ENCODE measurements around the gene CDHR3. TPM values are rescaled to one million over a fixed set of nuclear protein-coding genes. Genes with fewer than 3 reads are reported as not detected.

Gene CDHR3
- total RNA-seq, 1 experiment from 2014 or later, result 4.0 TPM

GRCh38 chr7:105989191-105989590, 26.1 kb downstream of the CDHR3 start:
- intact Hi-C loops (cut with micrococcal nuclease; ENCODE audit: unreplicated experiment), result no loop called here
- CTCF ChIA-PET, result interaction anchor here (0.6 kb wide), 1 partner anchor 96 kb away, joined by 4 read pairs; no protein-coding TSS in a partner anchor
- no peaks in the 10 kb centered on the region for H3K9me3 Mint-ChIP-seq (ENCODE audit: low read depth, unreplicated experiment)
- peaks cover 77% of the 10 kb centered on the region for H3K27me3 Mint-ChIP-seq (ENCODE audit: unreplicated experiment)
- BruUV-seq (replicated peaks), result no TSS peak
- no peak for TF ChIP-seq CTCF (IDR thresholded peaks at IDR 0.05; ENCODE audit: unreplicated experiment)
- H3K27ac Mint-ChIP-seq (ENCODE audit: unreplicated experiment), result no peak overlapping the region
- no peaks in the 10 kb centered on the region for H3K36me3 Mint-ChIP-seq (ENCODE audit: insufficient read depth, unreplicated experiment)
- DNase-seq, result no peak
- H3K4me1 Mint-ChIP-seq (ENCODE audit: low read depth, unreplicated experiment), result no peaks in the 10 kb centered on the region
- no peak overlapping the region for H3K4me3 Mint-ChIP-seq (ENCODE audit: low read depth, unreplicated experiment)

GRCh38 chr7:105989686-105990085, 26.6 kb downstream of the CDHR3 start:
- DNase-seq, result no peak
- peaks cover 77% of the 10 kb centered on the region for H3K27me3 Mint-ChIP-seq (ENCODE audit: unreplicated experiment)
- no peaks in the 10 kb centered on the region for H3K4me1 Mint-ChIP-seq (ENCODE audit: low read depth, unreplicated experiment)
- BruUV-seq (replicated peaks), result no TSS peak
- no peak overlapping the region for H3K4me3 Mint-ChIP-seq (ENCODE audit: low read depth, unreplicated experiment)
- H3K9me3 Mint-ChIP-seq (ENCODE audit: low read depth, unreplicated experiment), result no peaks in the 10 kb centered on the region
- no peak for TF ChIP-seq CTCF (IDR thresholded peaks at IDR 0.05; ENCODE audit: unreplicated experiment)
- H3K36me3 Mint-ChIP-seq (ENCODE audit: insufficient read depth, unreplicated experiment), result no peaks in the 10 kb centered on the region
- no peak overlapping the region for H3K27ac Mint-ChIP-seq (ENCODE audit: unreplicated experiment)
- CTCF ChIA-PET, result interaction anchor here (0.6 kb wide), 2 partner anchors 95 to 346 kb away, joined by 3 to 4 read pairs; no protein-coding TSS in a partner anchor
- intact Hi-C loops (cut with micrococcal nuclease; ENCODE audit: unreplicated experiment), result no loop called here

GRCh38 chr7:105990141-105990540, 27.1 kb downstream of the CDHR3 start:
- Mint-ChIP-seq H3K4me1 (ENCODE audit: low read depth, unreplicated experiment) (no peaks in the 10 kb centered on the region), H3K9me3 (ENCODE audit: low read depth, unreplicated experiment) (no peaks in the 10 kb centered on the region), H3K4me3 (ENCODE audit: low read depth, unreplicated experiment) (no peak overlapping the region), H3K27me3 (ENCODE audit: unreplicated experiment) (peaks cover 79% of the 10 kb centered on the region), H3K27ac (ENCODE audit: unreplicated experiment) (no peak overlapping the region), H3K36me3 (ENCODE audit: insufficient read depth, unreplicated experiment) (no peaks in the 10 kb centered on the region)
- intact Hi-C loops (cut with micrococcal nuclease; ENCODE audit: unreplicated experiment), result no loop called here
- CTCF ChIA-PET, result interaction anchor here (0.6 to 0.7 kb wide), 3 partner anchors 16 to 346 kb away, joined by 3 to 4 read pairs (median 3); no protein-coding TSS in a partner anchor
- DNase-seq, result no peak
- TF ChIP-seq CTCF (IDR thresholded peaks at IDR 0.05; ENCODE audit: unreplicated experiment), result no peak
- no TSS peak for BruUV-seq (replicated peaks)

DNA sequence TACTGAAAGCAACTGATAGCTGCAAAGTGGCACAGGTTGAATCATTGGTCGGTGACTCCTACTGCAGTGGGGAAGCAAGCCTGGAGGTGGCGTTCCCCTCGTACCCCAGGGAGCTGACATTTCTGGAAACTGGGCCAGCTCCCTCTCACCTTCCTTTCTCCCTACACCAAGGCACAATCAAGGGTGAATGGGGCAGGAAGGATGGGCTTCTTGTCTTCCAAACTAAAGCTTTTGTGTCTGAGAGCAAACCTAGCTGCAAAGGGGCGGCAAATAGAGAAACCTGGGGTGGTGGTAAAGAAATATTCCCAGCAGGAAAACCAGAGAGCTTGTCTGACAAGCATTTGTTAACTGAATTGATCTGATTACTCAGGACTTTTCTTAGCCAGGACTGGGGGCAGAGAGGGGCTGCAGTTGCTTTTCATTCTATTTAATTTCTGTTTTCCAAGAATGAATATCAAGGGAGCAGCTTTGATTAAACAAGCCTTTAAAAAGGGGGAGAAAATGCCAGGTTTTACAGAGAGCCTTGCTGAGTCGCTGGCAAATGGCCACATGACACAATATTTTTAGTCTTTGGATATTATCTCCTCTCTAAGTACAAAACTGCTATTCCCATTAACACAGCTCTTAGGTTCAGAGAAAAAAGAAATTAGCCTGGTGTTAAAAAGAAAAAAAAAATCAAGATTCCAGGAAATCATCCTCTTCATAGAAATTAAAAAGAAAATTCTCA, 27.8 kb downstream of the CDHR3 start:
- Mint-ChIP-seq H3K9me3 (ENCODE audit: low read depth, unreplicated experiment) (no peaks in the 10 kb centered on the region), H3K27me3 (ENCODE audit: unreplicated experiment) (peaks cover 79% of the 10 kb centered on the region), H3K4me3 (ENCODE audit: low read depth, unreplicated experiment) (no peak overlapping the region), H3K27ac (ENCODE audit: unreplicated experiment) (no peak overlapping the region), H3K36me3 (ENCODE audit: insufficient read depth, unreplicated experiment) (no peaks in the 10 kb centered on the region), H3K4me1 (ENCODE audit: low read depth, unreplicated experiment) (no peaks in the 10 kb centered on the region)
- intact Hi-C loops (cut with micrococcal nuclease; ENCODE audit: unreplicated experiment), result no loop called here
- no peak for TF ChIP-seq CTCF (IDR thresholded peaks at IDR 0.05; ENCODE audit: unreplicated experiment)
- no TSS peak for BruUV-seq (replicated peaks)
- no peak for DNase-seq
- CTCF ChIA-PET, result interaction anchor here (0.6 to 0.7 kb wide), 2 partner anchors 17 to 52 kb away, joined by 3 to 4 read pairs; no protein-coding TSS in a partner anchor
